OCI-M2 (cell line): ENCODE results near the gene CAMTA1.

Source experiments
- DNase-seq: peaks from one replicate; lab custom pipeline; 2025; ENCODE audit not compliant: unreplicated experiment; lab: John Stamatoyannopoulos, UW

The CAMTA1 gene

DNA sequence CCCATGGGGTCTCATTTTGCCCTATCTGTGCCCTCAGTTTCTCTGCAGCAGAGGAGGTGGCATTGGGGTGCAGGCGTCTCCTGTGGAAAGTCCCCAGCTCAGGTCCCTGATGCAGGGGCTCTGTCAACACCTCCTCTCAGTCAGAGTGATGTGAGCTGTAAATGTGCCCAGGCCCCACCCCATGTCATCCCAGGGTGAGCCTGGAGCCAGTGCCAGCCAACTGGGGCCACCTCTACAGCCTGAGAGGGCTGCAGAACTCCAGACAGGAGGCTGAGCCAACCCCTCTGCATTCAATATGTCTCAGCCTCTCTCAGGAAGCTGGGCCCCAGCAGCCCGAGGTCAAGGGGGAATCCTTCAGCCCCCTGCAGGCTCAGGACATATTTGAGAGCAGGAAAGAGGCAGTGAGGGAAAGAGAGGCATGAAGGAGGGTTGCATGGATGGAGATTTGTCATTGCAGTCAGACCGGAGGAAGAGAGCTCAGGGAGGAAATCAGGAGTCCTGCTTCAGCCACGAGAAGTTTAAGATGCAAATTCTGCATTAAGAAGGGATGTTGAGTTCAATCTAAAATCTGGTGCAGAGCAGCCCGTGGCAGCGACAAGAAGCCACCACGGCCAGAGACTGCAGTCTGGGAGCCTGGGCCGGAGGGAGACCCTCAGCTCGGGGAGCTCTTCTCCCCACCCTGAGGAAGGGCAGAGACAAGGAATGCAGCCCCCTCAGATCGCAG is 697.7 kb downstream of the CAMTA1 start:
- no peak for DNase-seq

- no peak for DNase-seq
Measured at GRCh38 chr1:7483634-7484383, 698.6 kb downstream of the CAMTA1 start.

- DNase-seq, result no peak
Measured at GRCh38 chr1:7485086-7485780, 700.0 kb downstream of the CAMTA1 start.

- no peak for DNase-seq
Measured at GRCh38 chr1:7485826-7486225, 700.6 kb downstream of the CAMTA1 start.

GRCh38 chr1:7487766-7488474 is 702.7 kb downstream of the CAMTA1 start:
- DNase-seq, result no peak

DNA sequence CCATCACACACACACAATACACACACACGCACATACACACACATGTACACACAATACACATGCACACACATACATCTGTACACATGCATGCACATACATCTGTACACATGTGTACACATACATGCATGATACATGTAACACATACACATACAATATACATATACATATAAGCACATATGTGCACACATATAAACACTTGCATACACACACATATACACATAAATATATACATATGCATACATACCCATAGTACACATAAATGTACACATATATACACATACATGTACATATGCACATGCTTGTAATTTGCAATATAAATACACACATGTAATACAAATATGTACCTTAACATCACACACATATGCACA is 703.2 kb downstream of the CAMTA1 start:
- no peak for DNase-seq

- no peak for DNase-seq
Measured at GRCh38 chr1:7489586-7489985, 704.3 kb downstream of the CAMTA1 start.

DNA sequence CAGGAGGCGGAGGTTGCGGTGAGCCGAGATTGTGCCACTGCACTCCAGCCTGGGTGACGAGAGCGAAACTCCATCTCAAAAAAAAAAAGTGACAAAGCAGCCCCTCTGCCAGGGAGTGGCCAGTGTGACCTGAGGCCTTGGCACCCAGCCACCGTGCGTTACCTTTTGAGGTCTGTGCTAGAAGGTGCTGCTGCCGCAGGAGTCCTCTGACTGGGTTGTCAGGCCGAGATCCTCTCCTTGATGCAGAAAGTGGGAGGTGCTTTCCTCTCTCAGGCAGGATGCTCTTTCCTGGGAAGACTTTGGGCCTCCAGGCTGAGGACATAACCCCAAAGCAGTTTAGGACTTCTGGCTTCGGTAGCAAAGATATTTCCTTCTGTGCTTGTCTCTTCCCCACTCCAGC is 705.3 kb downstream of the CAMTA1 start:
- DNase-seq, result no peak

GRCh38 chr1:7491109-7491817 is 706.0 kb downstream of the CAMTA1 start:
- no peak for DNase-seq

DNA sequence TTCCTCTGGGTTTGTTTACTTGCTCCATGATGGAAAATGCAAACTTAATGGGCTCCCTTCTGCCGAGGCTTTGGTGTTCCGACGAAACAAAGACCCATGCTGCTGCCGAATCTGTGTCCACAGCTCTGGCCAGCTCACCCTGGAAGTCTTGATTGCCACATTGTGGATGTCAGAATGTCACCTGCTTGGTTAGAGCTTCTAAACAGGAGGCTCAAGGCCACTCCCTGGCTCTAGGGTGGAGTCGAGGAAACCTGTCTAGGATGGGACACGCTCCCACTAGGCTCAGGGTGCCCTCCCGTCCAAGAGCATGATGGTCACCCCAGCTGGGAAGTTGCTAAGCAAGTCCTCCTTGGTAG is 706.5 kb downstream of the CAMTA1 start:
- DNase-seq, result no peak

DNA sequence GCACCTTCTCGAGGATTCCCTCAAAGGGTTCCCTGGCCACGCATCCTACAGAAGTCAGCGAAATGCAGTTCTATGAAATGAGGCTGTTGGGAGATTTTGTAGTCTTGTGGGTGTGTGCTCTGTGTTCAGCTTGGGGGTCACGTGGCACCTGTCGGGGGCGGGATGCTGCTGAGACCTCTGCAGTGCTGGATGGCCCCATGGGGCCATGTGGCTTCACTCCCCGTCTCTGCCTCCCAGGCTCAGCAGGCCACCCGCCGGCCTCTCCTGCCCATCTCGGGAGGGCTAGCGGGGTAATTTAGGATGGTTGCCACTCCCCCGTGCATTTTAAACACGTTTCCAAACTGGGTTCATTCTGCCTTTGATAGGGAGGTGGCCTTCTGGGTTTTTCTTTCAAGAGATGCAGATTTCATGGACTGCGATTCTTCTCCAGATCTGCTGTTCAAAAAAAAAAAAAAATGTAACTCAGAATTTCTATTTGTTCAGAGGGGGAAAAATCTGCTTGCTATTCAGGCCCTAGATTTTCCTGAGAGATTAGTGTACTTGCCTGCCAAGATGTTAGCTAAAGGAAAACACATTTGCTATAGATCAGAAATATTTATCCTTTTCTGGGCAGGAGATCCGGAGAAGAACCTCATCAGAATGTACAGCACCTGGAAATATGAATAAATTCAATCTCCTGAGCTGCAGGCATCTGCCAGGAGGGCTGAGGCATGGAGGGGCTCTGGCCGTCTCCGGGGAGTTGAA is 708.6 kb downstream of the CAMTA1 start:
- no peak for DNase-seq

DNA sequence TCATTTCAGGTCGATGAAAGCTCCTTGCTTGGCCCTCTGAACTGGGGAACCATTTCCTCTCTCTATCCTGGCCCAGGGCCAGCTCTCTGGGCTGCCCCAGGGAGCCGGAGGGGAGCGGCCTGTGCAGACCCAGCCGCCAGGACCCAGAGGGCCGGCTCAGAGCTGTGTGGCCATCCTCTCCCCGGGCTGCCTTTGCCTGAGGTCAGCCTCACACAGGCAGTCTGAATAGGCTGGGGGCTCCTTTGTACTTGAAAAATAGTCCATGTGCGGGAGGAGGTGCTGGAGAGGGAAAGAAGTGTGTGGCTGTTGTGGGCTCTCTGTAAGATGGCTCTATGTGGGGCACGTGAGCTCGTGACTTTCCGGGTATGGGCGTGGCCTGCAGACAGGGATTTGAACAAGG is 710.7 kb downstream of the CAMTA1 start:
- no peak for DNase-seq

DNA sequence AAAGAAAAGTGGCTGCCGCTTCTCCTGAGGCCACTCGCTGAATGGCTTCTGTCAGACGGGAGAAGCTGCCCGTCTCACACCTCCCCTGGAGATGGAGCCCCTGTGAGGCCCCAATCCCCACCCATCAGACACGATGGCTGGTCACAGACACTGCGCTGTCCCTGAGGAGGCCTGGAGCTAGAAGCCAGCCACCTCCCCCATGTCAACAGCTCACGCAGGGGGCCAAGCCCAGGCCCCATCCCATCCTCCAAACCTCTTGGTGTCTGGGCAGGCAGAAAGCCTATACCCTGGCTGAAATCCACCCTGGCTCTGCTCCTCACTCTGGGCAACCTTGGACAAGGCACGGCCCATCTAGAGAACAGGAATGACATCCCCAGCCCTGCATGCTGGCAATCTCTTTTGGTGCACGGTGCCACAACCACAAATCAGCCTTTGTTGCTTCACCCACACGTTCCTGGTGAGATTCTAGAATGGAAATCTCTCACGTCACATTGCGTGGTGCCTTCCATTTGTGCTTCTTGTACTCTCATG is 711.9 kb downstream of the CAMTA1 start:
- no peak for DNase-seq

GRCh38 chr1:7500381-7501083 is 715.3 kb downstream of the CAMTA1 start:
- DNase-seq, result no peak

DNA sequence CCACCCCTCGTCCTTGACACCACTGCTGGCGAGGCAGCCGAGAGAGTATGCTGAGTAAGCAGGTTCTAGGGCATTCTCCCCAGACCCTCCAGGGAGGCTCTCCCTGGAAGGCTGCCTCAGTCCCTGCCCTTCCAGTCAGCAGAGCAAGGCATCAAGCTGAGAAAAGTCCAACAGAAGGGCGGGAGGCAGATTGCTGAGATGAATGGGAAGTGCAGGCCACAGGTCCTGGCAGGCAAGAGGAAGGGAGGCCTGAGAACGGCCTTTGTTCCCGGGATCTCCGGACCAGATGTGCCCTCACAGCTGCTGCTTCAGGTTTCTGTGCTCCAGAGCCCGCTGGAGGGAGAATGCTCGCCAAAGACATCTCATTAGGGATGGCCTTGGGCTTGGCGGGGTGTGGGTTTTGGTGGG is 715.8 kb downstream of the CAMTA1 start:
- DNase-seq, result no peak

DNA sequence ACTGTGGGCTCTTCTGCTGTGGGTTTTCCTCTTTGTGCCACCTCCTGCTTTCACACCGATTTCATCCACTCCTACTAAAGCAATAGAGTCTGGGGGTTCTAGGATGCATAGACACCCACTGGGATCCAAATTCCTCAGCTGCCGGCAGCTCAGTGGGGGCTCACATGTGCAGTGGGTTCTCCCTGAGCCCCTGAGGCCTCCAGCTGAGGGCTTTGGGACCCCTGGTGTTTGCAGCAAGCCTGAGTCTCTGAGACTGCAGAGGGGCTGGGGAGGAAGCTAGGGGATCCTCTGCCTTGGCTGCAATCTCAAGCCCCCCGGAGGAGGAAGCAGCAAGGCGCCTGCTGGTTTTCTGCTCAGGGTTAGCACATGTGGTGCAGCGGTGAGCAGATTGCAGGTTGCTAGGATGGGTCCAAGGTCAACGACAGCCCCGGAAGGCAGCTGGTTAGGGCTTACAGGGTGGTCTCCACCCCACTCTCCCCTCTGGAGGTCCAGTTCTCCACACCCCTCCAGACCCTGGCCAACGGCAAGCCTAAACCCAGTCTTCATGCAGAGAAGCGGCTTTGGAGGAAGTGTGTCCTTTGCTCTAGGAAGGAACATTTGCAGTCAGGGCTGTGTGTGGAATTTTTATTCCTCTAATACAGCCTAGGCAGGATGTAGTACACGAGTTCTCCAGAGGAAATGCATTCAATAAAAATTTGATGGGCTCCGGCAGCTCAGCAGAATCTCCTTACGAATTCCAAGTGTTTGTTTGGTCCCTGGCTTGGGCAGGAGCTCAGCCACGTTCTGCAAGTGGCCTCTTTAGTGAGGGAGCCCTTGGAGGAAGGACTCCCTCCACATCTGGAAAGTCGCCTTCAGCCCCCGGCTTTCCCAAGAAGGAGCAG is 716.7 kb downstream of the CAMTA1 start:
- DNase-seq, result no peak

GRCh38 chr1:7503691-7504437 is 718.6 kb downstream of the CAMTA1 start:
- no peak for DNase-seq

DNA sequence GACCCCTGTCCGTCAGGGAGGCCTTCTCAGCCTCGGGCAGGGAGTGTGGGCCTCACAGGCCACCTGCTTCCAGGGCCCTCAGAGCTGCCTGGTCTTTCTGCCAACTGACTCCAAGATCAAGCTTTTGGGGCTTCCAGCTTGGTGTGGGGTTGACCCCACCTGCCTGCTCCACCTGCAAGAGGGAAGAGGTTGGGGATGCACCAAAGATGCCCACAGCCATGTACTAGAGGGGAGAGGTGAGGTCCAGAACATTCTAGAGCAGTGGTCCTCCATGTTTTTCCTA is 719.1 kb downstream of the CAMTA1 start:
- DNase-seq, result no peak
